HFFc6 (cell line): ENCODE results near the gene ZSCAN20. TPM values are rescaled to one million over a fixed set of nuclear protein-coding genes. Genes with fewer than 3 reads are reported as not detected.

Source experiments
- DNase-seq: peaks from one replicate; pipeline ENCODE4 v3.0.0-alpha.2; 2018
- H3K27ac Mint-ChIP-seq: 2 replicates; pipeline ENCODE4 v1.8.0; 2020; ENCODE audit warnings: mild to moderate bottlenecking, mixed read lengths
- H3K27me3 Mint-ChIP-seq: 2 replicates; pipeline ENCODE4 v1.8.0; 2021; ENCODE audit warnings: mild to moderate bottlenecking, moderate library complexity, mixed read lengths; ENCODE audit not compliant: insufficient read depth
- H3K36me3 Mint-ChIP-seq: 2 replicates; pipeline ENCODE4 v1.8.0; 2021; ENCODE audit warnings: low read depth, mixed read lengths
- H3K4me1 Mint-ChIP-seq: 2 replicates; pipeline ENCODE4 v1.8.0; 2020; ENCODE audit warnings: low read depth, mixed read lengths
- H3K4me3 Mint-ChIP-seq: 2 replicates; pipeline ENCODE4 v1.8.0; 2020; ENCODE audit warnings: mild to moderate bottlenecking, moderate library complexity, mixed read lengths
- H3K9me3 Mint-ChIP-seq: 2 replicates; pipeline ENCODE4 v1.8.0; 2020; ENCODE audit warnings: mild to moderate bottlenecking, mixed read lengths
- total RNA-seq, 6 experiments: library from RNA; stranded (reverse); fragmentation: NEBNext Ultra II Directional; extraction: Animal tissue kit (Norgen Biotek cat#: 25700); gene quantifications; 2 replicates in 1 of 6; 3 replicates in 5 of 6; pipeline ENCODE4 v1.2.3, GENCODE V29; 2021
- TF ChIP-seq, protein P1 (sequence below): fragments of 200-600 bp; sonication (generic); IDR thresholded peaks from 2 replicates; pipeline ENCODE4 v1.5.0; 2021; ENCODE audit warnings: antibody characterized with exemption, mild to moderate bottlenecking

Gene ZSCAN20
- total RNA-seq, 6 experiments from 2014 or later: 5.0 to 6.2 (median 5.6) TPM

DNA sequence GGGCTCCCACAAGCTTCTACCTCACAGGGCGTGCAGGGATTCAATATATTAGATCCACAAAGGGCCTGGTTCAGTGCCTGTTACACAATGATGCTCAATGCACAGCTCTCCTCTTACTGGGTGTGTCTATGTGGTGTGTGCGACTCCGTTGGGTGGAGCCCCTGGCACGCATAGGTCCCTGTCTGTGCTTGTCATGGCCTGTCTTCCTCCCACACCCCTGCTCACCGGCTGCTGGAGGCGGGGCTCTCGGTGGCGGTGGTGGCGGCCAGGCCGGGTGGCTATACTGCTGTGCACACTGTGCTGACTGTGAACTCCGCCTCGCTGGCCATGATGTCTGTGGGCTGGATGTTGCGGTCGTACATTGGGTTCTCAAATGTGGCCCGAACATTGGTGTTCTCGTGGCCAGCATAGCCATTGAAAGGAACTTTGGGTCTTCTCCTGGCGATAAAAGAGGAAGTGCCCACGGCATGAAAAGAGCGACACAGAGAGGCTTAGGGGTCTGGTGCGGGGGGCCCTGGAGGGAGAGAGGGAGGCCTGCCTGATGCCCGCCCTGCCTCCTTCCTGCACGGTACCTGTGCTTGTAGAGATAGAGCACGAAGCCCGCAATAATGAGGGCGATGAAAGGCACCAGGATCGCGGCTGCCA is 46.9 kb downstream of the ZSCAN20 start:
- H3K36me3 Mint-ChIP-seq: no peaks in the 10 kb centered on the region
- no peak overlapping the region for H3K27ac Mint-ChIP-seq
- peaks cover 10% of the 10 kb centered on the region for H3K27me3 Mint-ChIP-seq
- no peak for DNase-seq
- H3K4me1 Mint-ChIP-seq: no peaks in the 10 kb centered on the region
- no peaks in the 10 kb centered on the region for H3K9me3 Mint-ChIP-seq
- TF ChIP-seq, protein P1, sequence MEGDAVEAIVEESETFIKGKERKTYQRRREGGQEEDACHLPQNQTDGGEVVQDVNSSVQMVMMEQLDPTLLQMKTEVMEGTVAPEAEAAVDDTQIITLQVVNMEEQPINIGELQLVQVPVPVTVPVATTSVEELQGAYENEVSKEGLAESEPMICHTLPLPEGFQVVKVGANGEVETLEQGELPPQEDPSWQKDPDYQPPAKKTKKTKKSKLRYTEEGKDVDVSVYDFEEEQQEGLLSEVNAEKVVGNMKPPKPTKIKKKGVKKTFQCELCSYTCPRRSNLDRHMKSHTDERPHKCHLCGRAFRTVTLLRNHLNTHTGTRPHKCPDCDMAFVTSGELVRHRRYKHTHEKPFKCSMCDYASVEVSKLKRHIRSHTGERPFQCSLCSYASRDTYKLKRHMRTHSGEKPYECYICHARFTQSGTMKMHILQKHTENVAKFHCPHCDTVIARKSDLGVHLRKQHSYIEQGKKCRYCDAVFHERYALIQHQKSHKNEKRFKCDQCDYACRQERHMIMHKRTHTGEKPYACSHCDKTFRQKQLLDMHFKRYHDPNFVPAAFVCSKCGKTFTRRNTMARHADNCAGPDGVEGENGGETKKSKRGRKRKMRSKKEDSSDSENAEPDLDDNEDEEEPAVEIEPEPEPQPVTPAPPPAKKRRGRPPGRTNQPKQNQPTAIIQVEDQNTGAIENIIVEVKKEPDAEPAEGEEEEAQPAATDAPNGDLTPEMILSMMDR: no peak
- no peak overlapping the region for H3K4me3 Mint-ChIP-seq

DNA sequence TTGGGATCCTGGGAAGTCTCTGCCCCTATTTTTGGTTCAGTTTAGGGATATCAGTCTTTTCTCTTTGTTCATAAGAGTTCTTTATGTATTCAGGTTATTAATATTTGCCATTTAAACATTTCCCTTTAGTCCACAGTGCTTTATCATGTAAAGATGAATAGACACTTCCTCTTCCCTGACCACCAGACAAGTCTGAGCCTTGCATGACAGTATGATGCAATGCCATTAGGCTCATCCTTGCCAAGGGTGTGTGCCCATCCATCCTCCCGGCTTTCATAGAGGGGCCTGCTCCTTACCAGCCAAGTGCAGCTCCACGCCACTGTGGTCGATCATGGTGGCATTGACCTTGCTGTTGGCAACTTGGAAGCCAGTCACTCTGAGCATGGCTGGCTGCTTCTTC is 52.1 kb downstream of the ZSCAN20 start:
- H3K27ac Mint-ChIP-seq: no peak overlapping the region
- H3K9me3 Mint-ChIP-seq: no peaks in the 10 kb centered on the region
- H3K4me3 Mint-ChIP-seq: no peak overlapping the region
- no peaks in the 10 kb centered on the region for H3K4me1 Mint-ChIP-seq
- DNase-seq: no peak
- H3K27me3 Mint-ChIP-seq: peaks cover 3% of the 10 kb centered on the region
- H3K36me3 Mint-ChIP-seq: no peaks in the 10 kb centered on the region
- TF ChIP-seq, protein P1: no peak

DNA sequence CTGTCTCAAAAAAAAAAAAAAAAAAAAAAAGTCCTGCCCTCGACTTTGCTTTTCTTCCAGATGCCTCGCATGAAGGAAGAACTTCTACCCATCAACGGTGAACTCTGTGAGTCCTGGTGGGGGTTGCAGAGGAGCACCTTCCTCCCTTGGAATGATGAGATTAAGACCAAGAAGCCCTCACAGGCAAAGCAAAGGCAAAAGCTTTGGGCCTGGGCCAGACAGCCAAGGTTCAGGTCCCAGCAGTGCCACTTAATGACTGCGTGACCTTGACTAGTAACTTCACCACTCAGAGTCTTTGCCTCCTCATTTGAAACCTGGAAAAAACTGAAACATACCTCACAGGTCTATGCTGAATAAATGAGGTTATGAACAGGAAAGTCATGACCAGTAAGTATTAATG is 55.5 kb downstream of the ZSCAN20 start:
- no peak for DNase-seq
- TF ChIP-seq, protein P1: no peak
- Mint-ChIP-seq H3K36me3 (no peaks in the 10 kb centered on the region), H3K9me3 (no peaks in the 10 kb centered on the region), H3K27ac (no peak overlapping the region), H3K27me3 (peaks cover 1% of the 10 kb centered on the region), H3K4me1 (no peaks in the 10 kb centered on the region), H3K4me3 (no peak overlapping the region)

DNA sequence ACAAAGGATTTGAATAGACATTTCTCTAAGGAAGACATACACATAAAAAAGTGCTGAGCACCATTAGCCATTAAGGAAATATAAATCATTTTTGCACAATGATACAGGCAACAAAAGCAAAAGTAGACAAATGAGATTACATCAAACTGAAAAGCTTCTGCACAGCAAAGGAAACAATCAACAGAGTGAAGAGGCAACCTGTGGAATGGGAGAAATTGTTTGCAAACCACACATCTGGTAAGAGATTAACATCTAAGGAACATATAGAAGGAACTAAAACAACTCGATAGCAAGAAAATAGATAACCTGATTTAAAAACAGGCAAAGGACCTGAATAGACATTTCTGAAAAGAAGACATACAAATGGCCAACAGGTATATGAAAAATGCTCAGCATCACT is 57.5 kb downstream of the ZSCAN20 start:
- DNase-seq: no peak
- Mint-ChIP-seq H3K9me3 (no peaks in the 10 kb centered on the region), H3K4me1 (no peaks in the 10 kb centered on the region), H3K36me3 (no peaks in the 10 kb centered on the region), H3K4me3 (no peak overlapping the region), H3K27me3 (peaks cover 1% of the 10 kb centered on the region), H3K27ac (no peak overlapping the region)
- TF ChIP-seq, protein P1: no peak

DNA sequence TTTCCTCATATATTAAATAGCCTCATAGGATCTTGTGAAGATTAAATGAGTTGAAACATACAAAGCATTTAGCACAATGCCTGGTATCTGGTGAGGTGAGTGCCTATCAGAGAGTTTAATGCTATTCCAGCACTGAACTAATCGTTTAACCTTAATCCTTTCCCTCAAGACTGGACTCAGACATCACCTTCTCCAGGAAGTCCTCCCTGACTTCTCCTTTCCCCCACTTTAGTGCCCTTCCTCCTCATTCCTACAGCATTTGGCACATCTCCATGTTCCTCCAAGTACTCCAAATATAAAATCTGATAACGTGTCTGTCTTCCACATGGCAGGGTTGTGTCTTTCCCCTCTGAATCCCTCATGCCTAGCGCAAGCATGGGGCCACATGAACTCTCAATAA is 59.8 kb downstream of the ZSCAN20 start:
- no peak for DNase-seq
- Mint-ChIP-seq H3K27ac (no peak overlapping the region), H3K9me3 (no peaks in the 10 kb centered on the region; the same call in 1 of the 2 replicates), H3K36me3 (no peaks in the 10 kb centered on the region), H3K4me3 (no peak overlapping the region), H3K4me1 (no peaks in the 10 kb centered on the region), H3K27me3 (peaks cover 1% of the 10 kb centered on the region)
- TF ChIP-seq, protein P1: no peak
